Esophagus muscularis mucosa (tissue), 4 donors: ENCODE results near the gene HOXD9. TPM values are rescaled to one million over a fixed set of nuclear protein-coding genes. Genes with fewer than 3 reads are reported as not detected.

Source experiments
- DNase-seq: peaks from one replicate; pipeline ENCODE4 v3.0.0-alpha.2; 2017; ENCODE audit errors: extremely low spot score
- H3K27ac ChIP-seq, 4 donors: fragments of 200-600 bp; sonication (generic); replicated peaks in 1 of 4; 1 replicate in 3 of 4; 2 replicates in 1 of 4; pipeline ENCODE4 v1.5.1; 2016 to 2019; ENCODE audit warnings: mild to moderate bottlenecking in 1 of 4
- H3K27me3 ChIP-seq, 4 donors: fragments of 200-600 bp; sonication (generic); one replicate each; pipeline versions ENCODE4 v1.5.1 to v1.6.0; 2016 to 2019
- H3K36me3 ChIP-seq, 4 donors: fragments of 200-600 bp; sonication (generic); one replicate each; pipeline ENCODE4 v1.5.1; 2016 to 2019
- H3K4me1 ChIP-seq, 4 donors: fragments of 200-600 bp; sonication (generic); one replicate each; pipeline ENCODE4 v1.5.1; 2016 to 2019
- H3K4me3 ChIP-seq, 4 donors: fragments of 200-600 bp; sonication (generic); 1 replicate in 2 of 4; 2 replicates in 2 of 4; pipeline ENCODE4 v1.5.1; 2016 to 2019; ENCODE audit warnings: mild to moderate bottlenecking in 4 of 4, moderate library complexity in 1 of 4
- H3K9me3 ChIP-seq, 4 donors: fragments of 200-600 bp; sonication (generic); 1 replicate in 3 of 4; 2 replicates in 1 of 4; pipeline ENCODE4 v1.5.1; 2016 to 2019
- EP300 ChIP-seq: sonication (generic); formaldehyde crosslinking; IDR thresholded peaks from one replicate; pipeline ENCODE4 v1.6.1; 2017; ENCODE audit warnings: antibody characterized with exemption
- POLR2A ChIP-seq: fragments of 450-650 bp; IDR thresholded peaks from one replicate; pipeline ENCODE4 v1.6.1; 2017; ENCODE audit warnings: antibody characterized with exemption, moderate library complexity, mild to moderate bottlenecking, low read depth
- POLR2AphosphoS5 ChIP-seq, 2 donors: sonication (generic); formaldehyde crosslinking; IDR thresholded peaks; one replicate each; pipeline ENCODE4 v1.6.1; 2017; ENCODE audit warnings: antibody characterized with exemption in 2 of 2
- WGBS: methylation state at CpG from one replicate; pipeline ENCODE4 v1.1.5; 2018; 5-methylcytosine and 5-hydroxymethylcytosine counted together
- intact Hi-C: fragments of 100-400 bp; cut with DNase I; formaldehyde crosslinking; loops from one replicate; pipeline ENCODE4 v1.15.1; 2023
- total RNA-seq, 4 donors: library from RNA; depleted of rRNA; stranded (reverse); fragments of >200 nt; gene quantifications; one replicate each; pipeline versions ENCODE4 v1.1.0 to v1.2.1, GENCODE V29; 2016
- TF ChIP-seq, protein P1 (sequence below), 3 experiments: fragments of 200-600 bp in 2 of 3; fragments of 450-650 bp in 1 of 3; sonication (generic) in 2 of 3; IDR thresholded peaks; one replicate each; pipeline ENCODE4 v1.5.1; 2017 to 2019; ENCODE audit warnings: antibody characterized with exemption in 3 of 3, mild to moderate bottlenecking in 2 of 3, moderate library complexity in 1 of 3

The HOXD9 gene
- total RNA-seq, 4 donors from 2014 or later = 0.83 to 2.2 (median 0.99) TPM

DNA sequence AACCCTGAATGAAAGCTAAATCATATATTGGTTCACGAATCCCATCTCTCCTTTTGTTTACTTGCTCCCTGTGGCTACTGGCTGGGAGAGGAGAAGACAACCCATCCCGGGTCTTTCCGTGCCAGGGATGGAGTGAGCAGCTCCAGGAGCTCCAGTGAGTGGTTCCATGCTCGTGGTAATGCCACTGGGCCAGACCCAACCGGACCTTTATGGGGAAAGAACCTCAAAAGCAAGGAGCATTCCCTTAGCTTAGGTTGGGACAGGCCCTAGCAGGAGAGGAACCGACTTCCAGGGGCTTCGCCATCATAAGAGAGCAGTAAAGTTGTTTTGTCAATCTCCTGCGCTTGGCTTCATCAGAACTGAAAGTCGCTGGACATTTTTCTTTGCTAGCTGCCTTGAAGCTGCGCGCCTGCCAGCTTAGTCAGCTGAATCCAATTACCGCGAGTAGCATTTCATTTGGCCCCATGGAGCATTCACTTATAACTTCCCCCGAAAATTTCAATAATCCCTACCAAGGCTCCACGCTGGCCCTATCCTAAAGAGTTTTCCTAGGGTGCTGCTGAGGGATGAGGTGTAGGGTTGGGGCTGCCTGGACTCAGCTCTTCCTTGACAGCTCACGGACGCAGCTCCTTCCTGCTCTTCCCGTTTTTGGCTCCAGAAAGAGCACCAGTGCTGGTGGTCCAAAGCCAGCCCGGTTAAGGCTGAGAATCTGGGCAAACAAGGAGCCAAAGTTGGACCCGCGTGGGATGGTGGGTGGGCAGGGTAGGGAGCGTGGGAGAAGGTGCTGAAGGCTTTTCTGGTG, 39.5 kb downstream of the HOXD9 start:
- WGBS = 14% methylated on average over 22 of the region's 22 CpGs
- peaks cover 0 to 5% (median 0%) of the 10 kb centered on the region in 4 donors for H3K9me3 ChIP-seq
- TF ChIP-seq EP300 = no peak
- TF ChIP-seq, protein P1, sequence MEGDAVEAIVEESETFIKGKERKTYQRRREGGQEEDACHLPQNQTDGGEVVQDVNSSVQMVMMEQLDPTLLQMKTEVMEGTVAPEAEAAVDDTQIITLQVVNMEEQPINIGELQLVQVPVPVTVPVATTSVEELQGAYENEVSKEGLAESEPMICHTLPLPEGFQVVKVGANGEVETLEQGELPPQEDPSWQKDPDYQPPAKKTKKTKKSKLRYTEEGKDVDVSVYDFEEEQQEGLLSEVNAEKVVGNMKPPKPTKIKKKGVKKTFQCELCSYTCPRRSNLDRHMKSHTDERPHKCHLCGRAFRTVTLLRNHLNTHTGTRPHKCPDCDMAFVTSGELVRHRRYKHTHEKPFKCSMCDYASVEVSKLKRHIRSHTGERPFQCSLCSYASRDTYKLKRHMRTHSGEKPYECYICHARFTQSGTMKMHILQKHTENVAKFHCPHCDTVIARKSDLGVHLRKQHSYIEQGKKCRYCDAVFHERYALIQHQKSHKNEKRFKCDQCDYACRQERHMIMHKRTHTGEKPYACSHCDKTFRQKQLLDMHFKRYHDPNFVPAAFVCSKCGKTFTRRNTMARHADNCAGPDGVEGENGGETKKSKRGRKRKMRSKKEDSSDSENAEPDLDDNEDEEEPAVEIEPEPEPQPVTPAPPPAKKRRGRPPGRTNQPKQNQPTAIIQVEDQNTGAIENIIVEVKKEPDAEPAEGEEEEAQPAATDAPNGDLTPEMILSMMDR (IDR thresholded peaks at IDR 0.05) = no peak
- intact Hi-C loops = no loop called here
- H3K4me1 ChIP-seq = peaks cover 14 to 64% (median 54%) of the 10 kb centered on the region in 4 donors
- no peak for DNase-seq
- no peaks in the 10 kb centered on the region for H3K36me3 ChIP-seq
- H3K4me3 ChIP-seq = no peak overlapping the region
- H3K27ac ChIP-seq = no peak overlapping the region
- H3K27me3 ChIP-seq = peaks cover 6 to 100% (median 81%) of the 10 kb centered on the region in 4 donors

- Histone ChIP-seq H3K4me1 (peaks cover 11 to 54% (median 43%) of the 10 kb centered on the region in 4 donors), H3K9me3 (peaks cover 0 to 5% (median 0%) of the 10 kb centered on the region in 4 donors), H3K36me3 (no peaks in the 10 kb centered on the region), H3K4me3 (no peak overlapping the region), H3K27me3 (peaks cover 0 to 100% (median 70%) of the 10 kb centered on the region in 4 donors), H3K27ac (no peak overlapping the region)
- WGBS = 34% methylated on average over 19 of the region's 29 CpGs
- DNase-seq = no peak
- TF ChIP-seq POLR2A = no peak
- TF ChIP-seq POLR2AphosphoS5 (IDR thresholded peaks at IDR 0.05) = no peak
- TF ChIP-seq, protein P1 (IDR thresholded peaks at IDR 0.05) = no peak
- intact Hi-C loops = no loop called here
These were observed 40.6 kb downstream of the HOXD9 start for GRCh38 chr2:176162911-176163671.

- H3K4me3 ChIP-seq = no peak overlapping the region
- H3K9me3 ChIP-seq = peaks cover 0 to 5% (median 0%) of the 10 kb centered on the region in 4 donors
- peaks cover 0 to 100% (median 64%) of the 10 kb centered on the region in 4 donors for H3K27me3 ChIP-seq
- H3K27ac ChIP-seq = no peak overlapping the region
- H3K36me3 ChIP-seq = no peaks in the 10 kb centered on the region
- peaks cover 11 to 48% (median 38%) of the 10 kb centered on the region in 4 donors for H3K4me1 ChIP-seq
- intact Hi-C loops = no loop called here
- no peak for DNase-seq
- TF ChIP-seq EP300 (no peak), POLR2AphosphoS5 (IDR thresholded peaks at IDR 0.05) (no peak), POLR2A (no peak)
- TF ChIP-seq, protein P1 (IDR thresholded peaks at IDR 0.05) = no peak
- 18% methylated on average over 12 of the region's 12 CpGs for WGBS
These were observed 41.1 kb downstream of the HOXD9 start for GRCh38 chr2:176163672-176164056.

DNA sequence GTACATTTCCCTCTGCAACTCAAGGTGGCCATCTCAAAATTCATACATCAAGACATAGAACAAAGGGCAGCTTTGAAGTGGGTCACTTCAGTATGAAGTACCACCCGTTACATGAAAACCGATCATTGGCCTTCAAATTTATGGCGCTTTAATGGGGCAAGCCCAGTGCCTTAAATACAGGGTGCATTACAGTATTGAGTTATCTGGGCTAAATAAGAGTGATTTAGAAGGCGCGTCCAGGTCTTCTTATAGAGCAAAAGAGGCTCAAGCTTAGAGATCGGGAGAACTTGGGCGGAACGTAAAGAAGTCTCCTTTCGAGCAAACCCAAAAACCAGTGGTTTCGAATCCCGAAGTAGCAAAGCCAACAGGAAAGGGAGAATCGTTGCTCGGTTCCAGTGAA, 41.7 kb downstream of the HOXD9 start:
- Histone ChIP-seq H3K27me3 (peaks cover 0 to 100% (median 61%) of the 10 kb centered on the region in 4 donors), H3K4me1 (peaks cover 11 to 42% (median 32%) of the 10 kb centered on the region in 4 donors), H3K27ac (no peak overlapping the region), H3K9me3 (peaks cover 0 to 5% (median 0%) of the 10 kb centered on the region in 4 donors), H3K36me3 (no peaks in the 10 kb centered on the region), H3K4me3 (no peak overlapping the region)
- WGBS = 46% methylated on average over 13 of the region's 13 CpGs
- no peak for DNase-seq
- intact Hi-C loops = no loop called here
- TF ChIP-seq, protein P1 (IDR thresholded peaks at IDR 0.05) = no peak
- TF ChIP-seq POLR2A (no peak), POLR2AphosphoS5 (IDR thresholded peaks at IDR 0.05) (no peak)
